HG03159 (cell line): ENCODE results near the gene RAI2.
"Not testable (repeated sequence)": the region's sequence is repeated elsewhere in the genome, so short reads cannot be mapped to it uniquely, and the experiment has no call there.

Experiments used
- ATAC-seq: cut with Tn5 transposase; IDR thresholded peaks from one replicate; pipeline ENCODE4 v1.9.1; 2021; ENCODE audit warnings: mild to moderate bottlenecking, moderate library complexity; ENCODE audit not compliant: unreplicated experiment

Gene RAI2

GRCh38 chrX:17787557-17787956 lies 73.5 kb downstream of the RAI2 start:
- ATAC-seq: no peak

GRCh38 chrX:17786554-17787347 lies 74.3 kb downstream of the RAI2 start:
- ATAC-seq: not testable (repeated sequence)

GRCh38 chrX:17779434-17779833 lies 81.7 kb downstream of the RAI2 start:
- ATAC-seq: no peak

- ATAC-seq: no peak
Measured at GRCh38 chrX:17778997-17779396, 82.1 kb downstream of the RAI2 start.

- no peak for ATAC-seq
Measured at GRCh38 chrX:17774053-17774452, 87.0 kb downstream of the RAI2 start.

GRCh38 chrX:17773221-17773876 lies 87.7 kb downstream of the RAI2 start:
- ATAC-seq: no peak

- ATAC-seq: no peak
Measured at GRCh38 chrX:17769701-17770269, 91.3 kb downstream of the RAI2 start.

- no peak for ATAC-seq
Measured at GRCh38 chrX:17768997-17769396, 92.1 kb downstream of the RAI2 start.

GRCh38 chrX:17767734-17768133 lies 93.4 kb downstream of the RAI2 start:
- ATAC-seq: no peak

- ATAC-seq: no peak
Measured at GRCh38 chrX:17759990-17760389, 101.1 kb downstream of the RAI2 start.

GRCh38 chrX:17758382-17758781 lies 102.7 kb downstream of the RAI2 start:
- ATAC-seq: peak; percentile 82

- ATAC-seq: no peak
Measured at GRCh38 chrX:17750436-17750835, 110.7 kb downstream of the RAI2 start.
